Stimulated activated CD8-positive, alpha-beta memory T cell treated with anti-CD3 and anti-CD28 coated beads, Interleukin-2, amount 100 ng/mL, for 48 hours (primary cell): ENCODE data around the gene KDM4B.

ENCODE experiments used
- DNase-seq, 2 donors: peaks; one replicate each; pipeline ENCODE4 v3.0.0-alpha.2; 2020; ENCODE audit warnings: low read depth in 2 of 2

The KDM4B gene

DNA sequence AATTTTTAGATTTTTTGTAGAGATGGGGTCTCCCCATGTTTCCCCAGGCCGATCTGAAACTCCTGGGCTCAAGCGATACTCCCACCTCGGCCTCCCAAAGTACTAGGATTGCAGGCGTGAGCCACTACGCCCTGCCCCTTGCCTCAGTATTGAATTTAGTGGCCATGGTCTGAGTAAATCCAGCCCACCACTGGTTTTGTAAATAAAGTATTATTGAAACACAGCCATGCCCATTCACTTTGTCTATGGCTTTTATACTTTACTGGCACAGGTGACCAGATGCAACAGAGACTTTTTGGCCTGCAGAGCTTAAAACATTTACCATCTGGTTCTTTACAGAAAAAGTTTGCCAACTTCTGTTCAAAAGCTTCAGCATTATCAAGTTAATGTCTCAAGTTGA, 227.9 kb downstream of the KDM4B start:
- no peak for DNase-seq

DNA sequence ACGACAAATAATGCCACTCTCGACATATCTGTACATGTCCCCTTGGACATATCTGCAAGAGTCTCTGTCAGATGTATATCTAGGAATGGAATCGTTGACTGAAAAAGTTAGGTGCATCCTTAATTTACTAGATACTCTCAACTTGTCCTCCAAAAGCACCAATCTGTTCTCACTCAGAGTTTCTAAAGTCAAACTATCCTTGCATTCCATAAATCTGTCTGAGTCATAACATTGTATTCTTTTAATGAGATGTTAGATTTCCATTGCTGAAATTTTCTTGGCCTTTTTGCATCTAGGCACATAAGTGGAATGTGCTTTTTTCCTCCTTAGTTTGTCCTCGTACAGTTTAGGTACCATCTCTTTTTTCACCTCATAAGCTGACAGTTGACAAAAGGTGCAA, 231.9 kb downstream of the KDM4B start:
- DNase-seq = no peak

DNA sequence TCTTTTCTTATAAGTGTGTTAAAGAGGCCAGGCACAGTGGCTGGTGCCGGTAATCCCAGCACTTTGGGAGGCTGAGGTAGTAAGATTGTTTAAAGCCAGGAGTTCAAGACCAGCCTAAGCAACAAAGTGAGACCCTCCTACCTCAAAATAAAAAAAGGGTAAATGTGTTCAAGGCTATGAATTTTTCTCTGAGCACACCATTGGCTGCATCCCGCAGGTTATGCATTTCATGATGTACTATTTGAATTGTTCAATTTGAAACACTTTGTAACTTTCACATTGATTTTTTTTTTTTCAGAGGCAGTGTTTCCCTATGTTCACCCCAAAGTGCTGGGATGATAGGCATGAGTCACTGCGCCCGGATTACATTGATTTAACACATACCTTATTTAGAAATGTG, 233.6 kb downstream of the KDM4B start:
- no peak for DNase-seq
